IMR-90 (cell line): ENCODE measurements around the gene AAR2. TPM values are rescaled to one million over a fixed set of nuclear protein-coding genes. Genes with fewer than 3 reads are reported as not detected.

Source experiments
- ATAC-seq: fragments of 200-7000 bp; cut with Tn5 transposase; 2 replicates; pipeline ENCODE4 v1.9.1; 2020; ENCODE audit warnings: low read depth, mild to moderate bottlenecking, moderate library complexity
- BruUV-seq: library from RNA; stranded (reverse); fragments of 400-500 nt; replicated peaks from 2 replicates; lab custom pipeline; 2021; lab: Mats Ljungman, UMichigan
- CTCF ChIA-PET: fragments of 300-600 bp; formaldehyde crosslinking; extraction: SDS; loops from one replicate; lab custom pipeline; 2021; ENCODE audit warnings: antibody characterized with exemption; lab: Yijun Ruan, JAX
- POLR2A ChIA-PET: fragments of 300-600 bp; sonication (Branson Sonifier 250); formaldehyde crosslinking; loops from one replicate; lab custom pipeline; 2022; ENCODE audit warnings: antibody characterized with exemption; ENCODE audit not compliant: unreplicated experiment; lab: Charles Lee
- DNase-seq: peaks from one replicate; pipeline ENCODE4 v3.0.0; 2013
- H2AFZ ChIP-seq: replicated peaks from 2 replicates; pipeline ENCODE3; 2013; ENCODE audit warnings: low read length, mild to moderate bottlenecking; ENCODE audit not compliant: poor library complexity
- H2AK5ac ChIP-seq: 2 replicates; pipeline ENCODE4 v1.6.1; 2013; ENCODE audit warnings: low read depth, low read length, inconsistent platforms
- H2AK9ac ChIP-seq: replicated peaks from 2 replicates; pipeline ENCODE3; 2013; ENCODE audit warnings: mild to moderate bottlenecking, low read depth, low read length, moderate library complexity; ENCODE audit not compliant: poor library complexity
- H2BK120ac ChIP-seq: 2 replicates; pipeline ENCODE4 v1.6.1; 2013; ENCODE audit warnings: low read depth, low read length, inconsistent platforms
- H2BK15ac ChIP-seq: 3 replicates; pipeline ENCODE4 v1.6.1; 2013; ENCODE audit warnings: low read depth, low read length, inconsistent platforms
- H2BK20ac ChIP-seq: 2 replicates; pipeline ENCODE4 v1.6.1; 2013; ENCODE audit warnings: low read depth, mild to moderate bottlenecking, inconsistent platforms, low read length, moderate library complexity
- H2BK5ac ChIP-seq: 2 replicates; pipeline ENCODE4 v1.6.1; 2013; ENCODE audit warnings: mild to moderate bottlenecking, low read depth, low read length, inconsistent platforms; ENCODE audit not compliant: poor library complexity, severe bottlenecking
- H3K14ac ChIP-seq: replicated peaks from 2 replicates; pipeline ENCODE4 v1.6.1; 2013; ENCODE audit warnings: low read depth, low read length, inconsistent platforms
- H3K18ac ChIP-seq: 2 replicates; pipeline ENCODE4 v1.6.1; 2013; ENCODE audit warnings: low read depth, low read length, control low read depth
- H3K23ac ChIP-seq: 2 replicates; pipeline ENCODE4 v1.6.1; 2013; ENCODE audit warnings: low read depth, low read length, inconsistent platforms
- H3K27ac ChIP-seq: 2 replicates; pipeline ENCODE4 v1.5.1; 2013; ENCODE audit warnings: mild to moderate bottlenecking, control low read depth, low read length; ENCODE audit not compliant: insufficient read depth
- H3K27me3 ChIP-seq: 2 replicates; pipeline ENCODE4 v1.6.1; 2013; ENCODE audit warnings: low read length; ENCODE audit not compliant: control insufficient read depth, insufficient read depth
- H3K36me3 ChIP-seq: 2 replicates; pipeline ENCODE4 v1.6.1; 2013; ENCODE audit warnings: low read length, mixed read lengths; ENCODE audit not compliant: control insufficient read depth, insufficient read depth
- H3K4ac ChIP-seq: 2 replicates; pipeline ENCODE4 v1.6.1; 2013; ENCODE audit warnings: low read depth, low read length, inconsistent platforms
- H3K4me1 ChIP-seq: 2 replicates; pipeline ENCODE4 v1.6.1; 2013; ENCODE audit warnings: low read length, mixed read lengths; ENCODE audit not compliant: control insufficient read depth, insufficient read depth
- H3K4me2 ChIP-seq: 2 replicates; pipeline ENCODE4 v1.6.1; 2013; ENCODE audit warnings: low read depth, mild to moderate bottlenecking, control low read depth, low read length, moderate library complexity
- H3K4me3 ChIP-seq: 2 replicates; pipeline ENCODE4 v1.5.1; 2013; ENCODE audit warnings: low read depth, mild to moderate bottlenecking, control low read depth, low read length, moderate library complexity; ENCODE audit not compliant: insufficient read depth
- H3K56ac ChIP-seq: 2 replicates; pipeline ENCODE4 v1.6.1; 2013; ENCODE audit warnings: low read length, inconsistent platforms; ENCODE audit not compliant: insufficient read depth; ENCODE audit errors: extremely low read depth
- H3K79me1 ChIP-seq, 2 experiments: 2 replicates each; pipeline ENCODE4 v1.6.1; 2013; ENCODE audit warnings: low read length in 2 of 2, inconsistent platforms in 1 of 2, low read depth in 1 of 2
- H3K9ac ChIP-seq: 2 replicates; pipeline ENCODE4 v1.6.1; 2013; ENCODE audit warnings: low read depth, low read length, control low read depth
- H3K9me1 ChIP-seq: 2 replicates; pipeline ENCODE4 v1.6.1; 2013; ENCODE audit warnings: low read length, inconsistent platforms; ENCODE audit not compliant: insufficient read depth
- H3K9me3 ChIP-seq: 2 replicates; pipeline ENCODE4 v1.6.1; 2013; ENCODE audit warnings: low read length; ENCODE audit not compliant: control insufficient read depth, insufficient read depth
- H4K20me1 ChIP-seq: 2 replicates; pipeline ENCODE4 v1.6.1; 2013; ENCODE audit warnings: low read length, inconsistent platforms; ENCODE audit not compliant: insufficient read depth
- H4K5ac ChIP-seq: 2 replicates; pipeline ENCODE4 v1.6.1; 2013; ENCODE audit warnings: mild to moderate bottlenecking, low read depth, low read length, control low read depth
- H4K8ac ChIP-seq, 2 experiments: 2 replicates each; pipeline ENCODE4 v1.6.1; 2013; ENCODE audit warnings: low read depth in 2 of 2, low read length in 2 of 2, control low read depth in 1 of 2, inconsistent platforms in 1 of 2
- H4K91ac ChIP-seq: 2 replicates; pipeline ENCODE4 v1.6.1; 2013; ENCODE audit warnings: low read depth, low read length, inconsistent platforms; ENCODE audit not compliant: insufficient read depth
- BHLHE40 ChIP-seq: fragments of 150-350 bp; IDR thresholded peaks from 2 replicates; pipeline ENCODE4 v1.6.1; 2016; ENCODE audit warnings: mild to moderate bottlenecking, low read depth, low read length
- CEBPB ChIP-seq: IDR thresholded peaks from 2 replicates; pipeline ENCODE4 v1.6.1; 2012; ENCODE audit warnings: low read depth, low read length, improper control_type of control experiment
- CHD1 ChIP-seq: IDR thresholded peaks from 2 replicates; pipeline ENCODE4 v1.6.1; 2012; ENCODE audit warnings: low read depth, low read length, improper control_type of control experiment
- ELK1 ChIP-seq: fragments of 150-350 bp; IDR thresholded peaks from 2 replicates; pipeline ENCODE4 v1.6.1; 2016; ENCODE audit warnings: low read depth, mild to moderate bottlenecking, low read length, moderate library complexity, borderline replicate concordance
- FOS ChIP-seq: fragments of 150-350 bp; IDR thresholded peaks from 2 replicates; pipeline ENCODE4 v1.6.1; 2016; ENCODE audit warnings: low read depth, low read length
- MAFK ChIP-seq: IDR thresholded peaks from 2 replicates; pipeline ENCODE4 v1.6.1; 2012; ENCODE audit warnings: low read depth, low read length, improper control_type of control experiment
- MAZ ChIP-seq: IDR thresholded peaks from 2 replicates; pipeline ENCODE4 v1.6.1; 2012; ENCODE audit warnings: low read depth, mild to moderate bottlenecking, low read length, improper control_type of control experiment, moderate library complexity, borderline replicate concordance
- MXI1 ChIP-seq: IDR thresholded peaks from 2 replicates; pipeline ENCODE4 v1.6.1; 2012; ENCODE audit warnings: low read depth, mild to moderate bottlenecking, low read length, moderate library complexity, borderline replicate concordance
- NFE2L2 ChIP-seq: fragments of 150-350 bp; IDR thresholded peaks from 2 replicates; pipeline ENCODE4 v1.6.1; 2016; ENCODE audit warnings: low read depth, mild to moderate bottlenecking, low read length
- POLR2A ChIP-seq: IDR thresholded peaks from 2 replicates; pipeline ENCODE4 v1.6.1; 2012; ENCODE audit warnings: mild to moderate bottlenecking, low read depth, low read length
- RAD21 ChIP-seq: IDR thresholded peaks from 2 replicates; pipeline ENCODE4 v1.6.1; 2012; ENCODE audit warnings: low read length, improper control_type of control experiment
- RCOR1 ChIP-seq: IDR thresholded peaks from 2 replicates; pipeline ENCODE4 v1.6.1; 2012; ENCODE audit warnings: mild to moderate bottlenecking, low read length, improper control_type of control experiment; ENCODE audit not compliant: insufficient replicate concordance
- RFX5 ChIP-seq: IDR thresholded peaks from 2 replicates; pipeline ENCODE4 v1.8.0; 2012; ENCODE audit warnings: low read depth, mild to moderate bottlenecking, low read length, moderate library complexity
- SMC3 ChIP-seq: fragments of 150-350 bp; IDR thresholded peaks from 2 replicates; pipeline ENCODE4 v1.6.1; 2016; ENCODE audit warnings: low read depth, mild to moderate bottlenecking, antibody characterized with exemption, low read length, moderate library complexity
- USF2 ChIP-seq: fragments of 150-350 bp; IDR thresholded peaks from 2 replicates; pipeline ENCODE4 v1.6.1; 2017; ENCODE audit warnings: mild to moderate bottlenecking, antibody characterized with exemption, low read length, low read depth
- WGBS, 2 experiments: methylation state at CpG; one replicate each; pipeline versions ENCODE4 v1.1.5 to v1.1.7; 2013; ENCODE audit warnings: missing lambda C conversion rate in 2 of 2; ENCODE audit not compliant: insufficient read length in 1 of 2; ENCODE audit errors: extremely low coverage in 2 of 2; 5-methylcytosine and 5-hydroxymethylcytosine counted together
- dilution Hi-C: fragments of 300-500 bp; cut with HindIII; formaldehyde crosslinking; loops from one replicate; pipeline ENCODE4 v1.14.3; 2018; ENCODE audit warnings: low sequenced_read_pairs; ENCODE audit not compliant: unreplicated experiment
- in situ Hi-C: fragments of 300-500 bp; cut with MboI; formaldehyde crosslinking; loops from 3 replicates; pipeline ENCODE4 v1.14.3; 2019; ENCODE audit warnings: low sequenced_read_pairs, inconsistent platforms, mixed read lengths
- intact Hi-C: fragments of 100-400 bp; cut with micrococcal nuclease; formaldehyde crosslinking; loops from 2 replicates; pipeline ENCODE4 v1.10.0; 2022
- polyA plus RNA-seq, 3 experiments: library from polyadenylated mRNA; depleted of rRNA; stranded (reverse); fragments of >200 nt; gene quantifications; 2 replicates each; pipeline ENCODE4 v1.2.3, GENCODE V29; 2012; ENCODE audit warnings: low replicate concordance in 1 of 3
- total RNA-seq: library from RNA; depleted of rRNA; stranded (reverse); fragments of >200 nt; gene quantifications from 2 replicates; pipeline ENCODE4 v1.2.3, GENCODE V29; 2012

Gene AAR2
- total and polyA plus RNA-seq, 2 of the 4 experiments (the other 2 are of a cell fraction), result 28.2 to 35.8 TPM

GRCh38 chr20:36260316-36260715 lies 24.0 kb downstream of the AAR2 start (continued):
- TF ChIP-seq MAFK, result no peak
- no peak for TF ChIP-seq SMC3
- no peak for TF ChIP-seq BHLHE40
- no peak for TF ChIP-seq RFX5

- no TSS peak for BruUV-seq
- Histone ChIP-seq H2BK5ac (no peak overlapping the region), H3K4me1 (no peaks in the 10 kb centered on the region), H3K9me1 (0 out of 2 replicates have a peak, but pooled peaks cover under 1% of the 10 kb centered on the region), H2AK9ac (no peak overlapping the region), H3K9ac (no peak overlapping the region), H3K36me3 (peaks cover 4% of the 10 kb centered on the region), H2BK120ac (no peak overlapping the region), H3K4ac (no peak overlapping the region), H4K91ac (no peak overlapping the region), H3K4me3 (no peak overlapping the region), H2BK15ac (no peak overlapping the region), H2BK20ac (no peak overlapping the region), H3K56ac (no peak overlapping the region), H4K8ac (no peak overlapping the region), H3K23ac (no peak overlapping the region), H3K79me1 (no peaks in the 10 kb centered on the region), H2AFZ (no peak overlapping the region), H3K4me2 (no peak overlapping the region), H3K18ac (no peak overlapping the region), H3K14ac (no peak overlapping the region), H3K27ac (no peak overlapping the region), H3K9me3 (no peaks in the 10 kb centered on the region), H4K20me1 (no peaks in the 10 kb centered on the region), H2AK5ac (no peak overlapping the region), H3K27me3 (peaks cover 16% of the 10 kb centered on the region), H4K5ac (no peak overlapping the region)
- 82% methylated on average over 5 of the region's 12 CpGs; no CpG with 5 or more reads in 1 of the 2 experiments for WGBS, 2 experiments
- dilution Hi-C loops, result no loop called here
- no peak for DNase-seq
- intact Hi-C loops, result no loop called here
- POLR2A ChIA-PET, result interaction anchor here (0.7 kb wide), 1 partner anchor 257 kb away, joined by 8 read pairs; no protein-coding TSS in a partner anchor
- in situ Hi-C loops, result no loop called here
- CTCF ChIA-PET, result no interaction called here
- ATAC-seq, result no peak
- TF ChIP-seq NFE2L2 (no peak), USF2 (no peak), FOS (no peak), RFX5 (no peak), CEBPB (no peak), MAZ (no peak), RCOR1 (no peak), ELK1 (no peak), BHLHE40 (no peak), POLR2A (no peak), RAD21 (no peak), MXI1 (no peak), SMC3 (no peak), CHD1 (no peak)
Observed at GRCh38 chr20:36261389-36262105, 25.3 kb downstream of the AAR2 start.
